Neural cell (in vitro differentiated cells): ENCODE results near the gene UGT1A8. TPM values are rescaled to one million over a fixed set of nuclear protein-coding genes. Genes with fewer than 3 reads are reported as not detected.
"Not testable (repeated sequence)": the region's sequence is repeated elsewhere in the genome, so short reads cannot be mapped to it uniquely, and the experiment has no call there.

Source experiments
- H2AFZ ChIP-seq: fragments of 200-600, 300-800 bp; sonication (generic), shearing (Covaris generic); 2 replicates; pipeline ENCODE4 v1.6.0; 2014; ENCODE audit warnings: low read depth, mild to moderate bottlenecking, antibody characterized with exemption, low read length, moderate library complexity
- H3F3A ChIP-seq: fragments of 200-600 bp; shearing (Covaris generic); 2 replicates; pipeline ENCODE4 v1.6.1; 2016; ENCODE audit warnings: mild to moderate bottlenecking, moderate library complexity, mixed read lengths, antibody characterized with exemption, low read length; ENCODE audit not compliant: insufficient read depth, poor library complexity, severe bottlenecking
- H3K27ac ChIP-seq: fragments of 200-600, 300-800 bp; sonication (generic), shearing (Covaris generic); 2 replicates; pipeline ENCODE4 v1.5.1; 2014; ENCODE audit warnings: mild to moderate bottlenecking, low read length, moderate library complexity
- H3K27me3 ChIP-seq: fragments of 300-800, 200-600 bp; sonication (generic), shearing (Covaris generic); 2 replicates; pipeline ENCODE4 v1.6.0; 2014; ENCODE audit warnings: mild to moderate bottlenecking, low read depth, low read length, moderate library complexity; ENCODE audit not compliant: insufficient read depth
- H3K36me3 ChIP-seq: fragments of 300-800, 200-600 bp; sonication (generic), shearing (Covaris generic); 2 replicates; pipeline ENCODE4 v1.5.1; 2014; ENCODE audit warnings: mild to moderate bottlenecking, antibody characterized with exemption, low read length, moderate library complexity; ENCODE audit not compliant: insufficient read depth
- H3K4me2 ChIP-seq: fragments of 300-800, 200-600 bp; sonication (generic), shearing (Covaris generic); 2 replicates; pipeline ENCODE4 v1.6.0; 2014; ENCODE audit warnings: mild to moderate bottlenecking, low read length
- H3K4me3 ChIP-seq: fragments of 300-800, 200-600 bp; sonication (generic), shearing (Covaris generic); 2 replicates; pipeline ENCODE4 v1.5.1; 2014; ENCODE audit warnings: mild to moderate bottlenecking, low read length, moderate library complexity
- H3K79me2 ChIP-seq: fragments of 200-600 bp; shearing (Covaris generic); replicated peaks from 2 replicates; pipeline ENCODE4 v1.6.0; 2014; ENCODE audit warnings: mild to moderate bottlenecking, low read length, moderate library complexity; ENCODE audit not compliant: insufficient read depth
- H3K9ac ChIP-seq: fragments of 300-800, 200-600 bp; sonication (generic), shearing (Covaris generic); 2 replicates; pipeline ENCODE4 v1.6.1; 2016; ENCODE audit warnings: mild to moderate bottlenecking, low read length, mixed read lengths
- H3K9me2 ChIP-seq: fragments of 200-600 bp; shearing (Covaris generic); 2 replicates; pipeline ENCODE4 v1.6.1; 2016; ENCODE audit warnings: mild to moderate bottlenecking, low read length, mixed read lengths; ENCODE audit not compliant: insufficient read depth
- H3K9me3 ChIP-seq: fragments of 200-600, 300-800 bp; sonication (generic), shearing (Covaris generic); 2 replicates; pipeline ENCODE4 v1.6.1; 2016; ENCODE audit warnings: mild to moderate bottlenecking, mixed run types, low read length, moderate library complexity, mixed read lengths
- H4K20me1 ChIP-seq: fragments of 200-600 bp; shearing (Covaris generic); 2 replicates; pipeline ENCODE4 v1.6.1; 2016; ENCODE audit warnings: mild to moderate bottlenecking, mixed run types; ENCODE audit not compliant: insufficient read depth
- CTCF ChIP-seq: fragments of 450-650 bp; IDR thresholded peaks from 2 replicates; pipeline ENCODE4 v1.5.1; 2014; ENCODE audit warnings: antibody characterized with exemption, mild to moderate bottlenecking, moderate library complexity; ENCODE audit not compliant: poor library complexity, severe bottlenecking
- EP300 ChIP-seq: fragments of 450-650 bp; conservative IDR thresholded peaks from 2 replicates; pipeline ENCODE4 v1.6.1; 2014; ENCODE audit warnings: antibody characterized with exemption, mild to moderate bottlenecking, moderate library complexity; ENCODE audit not compliant: poor library complexity, severe bottlenecking
- EZH2 ChIP-seq: fragments of 200-600, 300-800 bp; shearing (Covaris generic), sonication (generic); IDR thresholded peaks from 2 replicates; pipeline ENCODE4 v1.6.1; 2014; ENCODE audit warnings: antibody characterized with exemption, low read length, borderline replicate concordance, mild to moderate bottlenecking; ENCODE audit not compliant: insufficient read depth, poor library complexity, severe bottlenecking
- MXI1 ChIP-seq: fragments of 450-650 bp; conservative IDR thresholded peaks from 2 replicates; pipeline ENCODE4 v1.6.1; 2014; ENCODE audit warnings: antibody characterized with exemption, mild to moderate bottlenecking; ENCODE audit not compliant: poor library complexity, severe bottlenecking
- POLR2AphosphoS5 ChIP-seq: IDR thresholded peaks from 2 replicates; pipeline ENCODE4 v1.6.1; 2012
- RAD21 ChIP-seq: fragments of 450-650 bp; conservative IDR thresholded peaks from 2 replicates; pipeline ENCODE4 v1.6.1; 2014; ENCODE audit warnings: antibody characterized with exemption, mild to moderate bottlenecking, moderate library complexity
- REST ChIP-seq: IDR thresholded peaks from 2 replicates; pipeline ENCODE4 v1.6.1; 2012; ENCODE audit warnings: borderline replicate concordance
- SMC3 ChIP-seq: fragments of 450-650 bp; conservative IDR thresholded peaks from 2 replicates; pipeline ENCODE4 v1.6.1; 2014; ENCODE audit warnings: antibody characterized with exemption, mild to moderate bottlenecking, moderate library complexity; ENCODE audit not compliant: poor library complexity
- TAF1 ChIP-seq: IDR thresholded peaks from 2 replicates; pipeline ENCODE4 v1.6.1; 2012; ENCODE audit warnings: low read depth
- polyA plus RNA-seq: library from polyadenylated mRNA; depleted of rRNA; stranded (reverse); fragments of >200 nt; gene quantifications from 2 replicates; pipeline ENCODE4 v1.2.3, GENCODE V29; 2014

Gene UGT1A8
- polyA plus RNA-seq, 1 donor from 2014 or later, result not detected

GRCh38 chr2:233646033-233646432, 28.6 kb downstream of the UGT1A8 start:
- H3F3A ChIP-seq, H3K36me3 ChIP-seq, H2AFZ ChIP-seq, H4K20me1 ChIP-seq, H3K27me3 ChIP-seq, H3K9me2 ChIP-seq, H3K79me2 ChIP-seq, H3K27ac ChIP-seq, H3K4me2 ChIP-seq, H3K4me3 ChIP-seq, H3K9me3 ChIP-seq, H3K9ac ChIP-seq: not testable (repeated sequence)

GRCh38 chr2:233650981-233651380, 33.5 kb downstream of the UGT1A8 start:
- Histone ChIP-seq H3K9me2 (no peaks in the 10 kb centered on the region), H3K27ac (no peak overlapping the region), H3K4me2 (no peak overlapping the region), H3K4me3 (no peak overlapping the region), H2AFZ (no peak overlapping the region), H3F3A (no peaks in the 10 kb centered on the region), H3K79me2 (no peaks in the 10 kb centered on the region), H3K36me3 (no peaks in the 10 kb centered on the region), H4K20me1 (no peaks in the 10 kb centered on the region), H3K27me3 (no peaks in the 10 kb centered on the region), H3K9me3 (no peaks in the 10 kb centered on the region), H3K9ac (no peak overlapping the region)
- no peak for TF ChIP-seq CTCF
- no peak for TF ChIP-seq RAD21
- TF ChIP-seq EZH2, result no peak
- TF ChIP-seq MXI1, result no peak
- no peak for TF ChIP-seq REST
- TF ChIP-seq EP300, result no peak
- no peak for TF ChIP-seq TAF1
- no peak for TF ChIP-seq POLR2AphosphoS5
- no peak for TF ChIP-seq SMC3

- Histone ChIP-seq H3K27ac (no peak overlapping the region), H3K9ac (no peak overlapping the region), H3K79me2 (no peaks in the 10 kb centered on the region), H4K20me1 (no peaks in the 10 kb centered on the region), H2AFZ (no peak overlapping the region), H3K4me3 (no peak overlapping the region), H3K9me2 (no peaks in the 10 kb centered on the region), H3K9me3 (no peaks in the 10 kb centered on the region), H3K4me2 (no peak overlapping the region), H3K36me3 (no peaks in the 10 kb centered on the region), H3F3A (no peaks in the 10 kb centered on the region), H3K27me3 (no peaks in the 10 kb centered on the region)
- TF ChIP-seq MXI1, result no peak
- no peak for TF ChIP-seq SMC3
- TF ChIP-seq CTCF, result no peak
- TF ChIP-seq EP300, result no peak
These were observed 34.0 kb downstream of the UGT1A8 start for GRCh38 chr2:233651430-233651829.
